ENCODE results near the gene TUBG1.
A peak's percentile ranks its signal among the peaks of the same experiment; 100 is the strongest.
"Not testable (repeated sequence)": the region's sequence is repeated elsewhere in the genome, so short reads cannot be mapped to it uniquely, and the experiment has no call there.

The TUBG1 gene

DNA sequence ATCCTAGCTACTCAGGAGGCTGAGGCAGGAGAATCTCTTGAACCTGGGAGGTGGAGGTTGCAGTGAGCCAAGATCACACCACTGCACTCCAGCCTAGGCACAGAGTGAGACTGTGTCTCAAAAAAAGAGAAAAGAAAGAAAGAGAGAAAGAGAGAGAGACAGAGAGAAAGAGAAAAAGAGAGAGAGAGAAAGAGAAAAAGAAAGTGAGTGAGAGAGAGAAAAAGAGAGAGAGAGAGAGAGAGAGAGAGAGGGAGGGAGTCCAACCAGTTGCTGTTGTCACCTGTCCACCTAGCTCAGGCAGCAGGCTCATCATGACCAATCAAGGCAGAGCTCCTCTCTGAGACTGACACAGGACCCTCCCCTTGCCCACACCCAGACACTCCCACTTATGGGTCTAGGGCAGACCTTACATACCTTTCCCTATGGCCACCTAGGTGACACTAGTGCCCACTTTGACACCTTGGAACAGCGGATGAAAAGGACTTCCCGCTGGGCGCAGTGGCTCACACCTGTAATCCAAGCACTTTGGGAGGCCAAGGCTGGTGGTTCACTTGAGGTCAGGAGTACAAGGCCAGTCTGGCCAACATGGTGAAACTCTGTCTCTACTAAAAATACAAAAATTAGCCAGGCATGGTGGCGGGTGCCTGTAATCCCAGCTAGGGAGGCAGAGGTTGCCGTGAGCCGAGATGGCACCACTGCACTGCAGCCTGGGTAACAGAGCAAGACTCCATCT, 17.7 kb downstream of the TUBG1 start:
- DNase-seq = not testable (repeated sequence)

DNA sequence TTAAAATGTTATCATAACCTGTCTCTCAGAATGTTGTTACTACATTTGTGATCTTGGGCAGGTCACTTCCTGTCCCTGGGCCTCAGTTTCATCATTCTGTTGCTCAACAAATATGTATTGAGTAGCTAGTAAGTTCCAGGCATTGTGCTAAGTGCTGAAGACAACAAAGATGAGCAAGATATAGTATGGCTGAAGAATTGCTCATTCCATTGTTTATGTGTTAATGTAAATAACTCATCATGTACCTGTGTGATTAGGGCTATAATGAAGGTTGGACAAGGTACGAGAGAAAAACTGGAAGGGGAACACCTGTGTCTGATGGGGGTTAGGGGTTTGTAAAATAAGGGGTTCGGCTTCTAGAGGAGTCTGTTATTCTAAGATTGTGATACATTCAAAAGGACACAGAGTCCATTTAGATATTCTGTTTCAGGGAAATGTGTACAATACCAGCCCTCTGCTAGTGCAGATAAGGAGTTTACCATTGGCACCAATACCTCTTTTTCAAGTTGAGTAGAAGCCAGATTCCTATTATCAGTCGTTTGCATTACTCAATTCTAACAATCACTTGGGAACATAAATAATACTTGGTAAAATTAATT, 20.0 kb downstream of the TUBG1 start:
- DNase-seq = no peak

DNA sequence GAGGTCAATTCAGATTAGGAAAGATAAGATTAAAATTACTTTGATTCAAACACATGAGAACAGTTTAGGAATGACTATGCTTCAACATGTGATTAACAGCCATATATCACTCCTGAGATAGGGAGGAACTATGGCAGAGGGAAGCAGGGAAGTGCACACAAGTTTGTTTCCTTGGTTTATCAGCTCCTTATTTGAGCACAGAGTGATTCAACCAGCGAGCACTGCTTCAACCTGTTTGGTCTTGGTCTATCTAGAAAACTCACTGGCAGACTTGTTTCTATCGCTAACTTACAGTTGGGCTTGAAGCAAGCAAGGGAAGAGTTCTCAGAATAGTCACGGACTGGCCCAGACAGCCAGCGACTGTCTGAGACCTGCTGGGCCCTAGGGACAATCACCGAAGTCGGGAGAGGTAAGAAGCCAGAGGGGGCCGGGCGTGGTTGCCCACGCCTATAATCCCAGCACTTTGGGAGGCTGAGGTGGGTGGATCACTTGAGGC, 23.5 kb downstream of the TUBG1 start:
- DNase-seq = no peak

DNA sequence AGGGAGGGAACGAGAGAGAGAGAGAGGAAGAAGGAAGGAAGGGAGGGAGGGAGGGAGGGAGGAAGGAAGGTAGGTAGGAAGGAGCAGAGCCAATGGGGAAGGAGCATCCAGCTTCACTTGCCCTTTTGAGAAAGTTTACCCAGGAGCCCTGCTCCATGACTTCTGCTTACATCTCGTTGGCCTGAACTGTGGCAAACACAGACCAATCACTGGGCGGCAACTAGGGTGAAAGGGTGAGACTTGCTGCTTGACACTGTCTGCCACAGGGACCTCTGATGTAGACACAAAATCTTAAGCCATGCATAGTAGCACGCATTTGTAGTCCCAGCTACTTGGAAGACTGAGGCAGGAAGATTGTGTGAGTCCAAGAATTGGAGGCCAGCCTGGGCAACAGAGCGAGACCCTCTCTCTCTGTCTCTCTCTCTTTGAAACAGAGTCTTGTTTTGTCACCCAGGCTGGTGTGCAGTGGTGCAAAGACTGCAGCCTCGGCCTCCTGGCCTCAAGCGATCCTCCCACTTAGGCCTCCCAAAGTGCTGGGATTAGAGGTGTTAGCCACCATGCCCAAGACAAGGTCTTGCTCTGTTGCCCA, 30.1 kb downstream of the TUBG1 start:
- DNase-seq = no peak

DNA sequence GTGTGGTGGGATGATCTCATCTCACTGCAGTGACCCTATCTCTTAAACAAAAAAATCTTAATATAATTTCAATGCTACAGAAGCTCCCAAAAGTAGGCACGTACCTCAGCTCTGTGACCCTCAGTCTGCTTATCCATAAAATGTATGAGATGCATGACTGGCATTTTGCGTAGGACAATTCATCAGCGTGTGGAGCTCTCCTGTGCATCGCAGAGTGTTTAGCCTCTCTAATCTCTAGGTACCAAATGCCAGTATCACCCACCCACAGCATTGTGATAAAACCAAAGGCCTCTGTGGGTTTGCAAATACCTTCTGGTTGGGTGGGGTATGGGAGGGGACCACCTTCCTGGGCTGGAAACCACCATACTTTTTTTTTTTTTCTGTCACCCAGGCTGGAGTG, 30.6 kb downstream of the TUBG1 start:
- no peak for DNase-seq

DNA sequence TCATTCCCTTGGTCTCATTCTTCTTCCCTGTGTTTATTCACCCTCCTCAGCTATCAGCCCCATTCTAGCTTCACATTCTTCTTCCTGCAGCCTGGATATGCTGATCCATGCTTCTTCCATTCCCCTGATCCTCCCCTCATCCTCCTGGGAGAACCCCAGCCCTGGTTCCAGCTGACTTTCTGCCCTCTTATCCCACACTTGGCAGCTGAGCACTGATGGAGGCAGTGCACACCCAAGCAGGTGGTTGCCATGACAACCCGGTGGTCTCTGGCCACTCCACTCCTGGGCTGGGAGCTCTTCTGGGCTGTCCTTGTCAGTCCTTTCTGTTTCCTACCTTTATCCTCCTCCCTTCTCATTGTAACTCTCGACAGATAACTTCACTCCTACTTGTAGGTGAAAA, 32.9 kb downstream of the TUBG1 start:
- no peak for DNase-seq

DNA sequence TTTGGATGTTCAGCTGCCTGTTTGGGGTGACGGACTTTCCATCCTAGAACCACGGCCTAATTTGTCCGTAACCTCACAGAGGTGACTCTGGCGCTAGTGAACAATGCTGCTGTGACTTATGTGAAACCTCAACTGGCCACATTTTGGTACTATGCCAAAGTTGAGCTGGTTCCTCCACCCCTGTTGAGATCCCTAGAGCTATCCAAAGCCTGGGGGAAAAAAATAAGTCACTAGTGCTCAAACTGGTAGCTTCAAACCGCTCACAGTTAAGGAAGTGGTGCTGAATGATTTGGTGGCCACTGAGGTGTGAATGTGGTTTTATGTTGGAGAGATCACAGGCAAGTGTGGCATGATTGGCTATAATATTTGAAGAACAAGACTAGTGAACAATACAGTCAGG, 38.3 kb downstream of the TUBG1 start:
- DNase-seq = no peak

DNA sequence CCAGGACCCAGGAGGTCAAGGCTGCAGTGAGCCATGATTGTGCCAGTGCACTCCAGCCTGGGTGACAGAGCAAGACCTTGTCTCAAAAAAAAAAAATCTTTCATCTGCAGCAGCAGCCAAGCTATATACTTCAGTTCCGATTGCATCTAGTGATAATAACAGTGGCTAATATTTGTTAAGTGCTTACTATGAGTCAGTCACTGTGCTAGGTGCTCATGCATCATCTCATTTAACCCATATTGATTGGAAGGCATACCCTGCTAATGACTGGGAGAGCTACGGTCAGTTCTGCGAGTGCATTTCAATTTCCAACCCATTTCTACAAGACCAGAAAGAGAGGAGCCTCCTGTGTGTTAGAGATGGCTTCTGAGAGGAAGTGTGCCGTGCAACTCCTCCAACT, 41.9 kb downstream of the TUBG1 start:
- no peak for DNase-seq

DNA sequence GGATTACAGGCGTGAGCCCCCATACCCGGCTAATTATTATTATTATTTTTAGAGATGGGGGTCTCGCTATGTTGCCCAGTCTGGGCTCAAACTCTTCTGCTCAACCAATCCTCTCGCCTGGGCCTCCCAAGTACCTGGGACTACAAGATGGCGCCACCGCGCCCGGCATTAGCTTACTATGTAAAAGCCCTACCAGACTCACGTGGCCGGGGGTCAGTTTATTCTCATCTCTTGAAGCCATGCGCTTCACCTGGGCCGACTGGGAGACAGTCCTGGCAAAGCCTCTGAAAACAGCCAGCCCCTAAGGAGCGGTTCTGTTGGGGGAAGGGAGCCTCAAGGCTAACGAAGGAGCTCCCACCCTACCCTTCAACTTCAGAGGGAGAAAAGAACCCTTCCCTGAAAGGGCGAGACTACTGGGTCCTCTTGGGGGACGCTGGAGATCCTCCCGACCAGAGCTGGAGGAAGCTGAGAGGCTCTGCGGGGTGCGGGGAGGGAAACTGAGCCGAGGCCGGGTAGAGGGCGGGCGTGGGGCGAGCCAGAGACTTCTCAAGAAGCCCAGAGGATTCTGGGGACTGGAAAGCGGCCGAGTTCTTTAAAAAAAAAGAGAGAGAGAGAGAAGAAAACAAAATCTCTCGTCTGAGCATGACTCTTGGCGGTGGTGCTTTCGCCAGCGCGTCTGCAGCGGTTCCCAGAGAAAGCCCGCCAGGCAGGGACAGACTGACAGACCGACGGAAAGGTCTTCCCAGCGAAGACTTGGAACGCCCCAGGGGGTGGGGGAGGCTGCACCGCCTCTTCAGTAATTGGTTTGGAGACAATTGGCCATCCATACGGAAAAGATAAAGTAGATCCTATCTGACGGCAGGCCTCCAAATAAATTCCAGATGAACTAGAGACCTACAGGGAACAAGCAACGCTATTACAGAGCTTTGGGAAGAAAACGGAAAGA, 44.0 kb downstream of the TUBG1 start:
- DNase-seq = no peak

DNA sequence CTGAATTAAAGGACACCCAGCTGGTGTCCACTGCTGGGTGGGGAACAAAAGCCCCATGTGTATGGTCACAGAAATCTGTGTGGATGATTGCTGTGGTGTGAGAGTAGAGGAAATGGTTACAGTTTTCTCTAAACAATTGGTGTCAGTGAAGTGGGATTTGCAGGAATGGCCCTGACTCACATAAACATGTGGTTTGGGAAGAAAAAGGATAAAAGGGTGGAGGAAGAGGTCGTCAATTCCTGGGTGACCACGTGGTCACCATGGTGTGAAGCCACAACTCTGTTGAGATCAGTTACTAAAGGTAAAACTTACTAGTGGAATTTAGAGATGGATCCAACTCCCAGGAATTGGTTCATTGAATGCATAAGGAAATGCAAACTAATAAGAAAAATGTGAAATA, 46.0 kb downstream of the TUBG1 start:
- no peak for DNase-seq

DNA sequence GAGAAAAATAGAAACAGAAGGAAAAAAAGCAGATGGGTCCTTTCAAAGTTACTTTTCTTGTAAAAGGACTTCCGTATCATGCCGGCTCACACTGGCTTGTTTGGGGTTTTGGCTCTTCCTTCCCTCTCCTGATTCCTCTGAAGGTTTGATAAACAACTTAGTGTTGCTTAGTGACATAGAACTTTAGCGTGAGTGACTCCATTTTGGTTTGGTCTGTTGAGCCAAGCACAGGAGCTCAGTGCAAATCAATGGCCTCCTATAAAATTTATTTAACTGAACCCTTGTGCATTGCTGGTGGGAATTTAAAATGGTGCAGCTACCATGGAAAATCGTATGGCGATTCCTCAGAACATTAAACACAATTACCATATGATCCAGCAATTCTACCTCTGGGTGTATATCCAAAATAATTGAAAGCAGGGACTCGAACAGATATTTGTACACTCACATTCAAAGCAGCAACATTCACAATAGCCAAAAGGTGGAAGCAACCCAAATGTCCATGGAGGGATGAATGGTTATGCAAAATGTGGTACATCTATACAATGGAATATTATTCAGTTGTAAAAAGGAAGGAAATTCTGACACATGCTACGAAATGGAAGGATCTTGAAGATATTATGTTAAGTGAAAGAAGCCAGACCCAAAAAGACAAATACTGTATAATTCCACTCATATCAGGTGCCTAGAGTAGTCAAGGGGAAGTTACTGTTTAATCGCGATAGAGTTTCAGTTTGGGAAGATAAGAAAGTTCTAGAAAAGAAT, 48.5 kb downstream of the TUBG1 start:
- no peak for DNase-seq

DNA sequence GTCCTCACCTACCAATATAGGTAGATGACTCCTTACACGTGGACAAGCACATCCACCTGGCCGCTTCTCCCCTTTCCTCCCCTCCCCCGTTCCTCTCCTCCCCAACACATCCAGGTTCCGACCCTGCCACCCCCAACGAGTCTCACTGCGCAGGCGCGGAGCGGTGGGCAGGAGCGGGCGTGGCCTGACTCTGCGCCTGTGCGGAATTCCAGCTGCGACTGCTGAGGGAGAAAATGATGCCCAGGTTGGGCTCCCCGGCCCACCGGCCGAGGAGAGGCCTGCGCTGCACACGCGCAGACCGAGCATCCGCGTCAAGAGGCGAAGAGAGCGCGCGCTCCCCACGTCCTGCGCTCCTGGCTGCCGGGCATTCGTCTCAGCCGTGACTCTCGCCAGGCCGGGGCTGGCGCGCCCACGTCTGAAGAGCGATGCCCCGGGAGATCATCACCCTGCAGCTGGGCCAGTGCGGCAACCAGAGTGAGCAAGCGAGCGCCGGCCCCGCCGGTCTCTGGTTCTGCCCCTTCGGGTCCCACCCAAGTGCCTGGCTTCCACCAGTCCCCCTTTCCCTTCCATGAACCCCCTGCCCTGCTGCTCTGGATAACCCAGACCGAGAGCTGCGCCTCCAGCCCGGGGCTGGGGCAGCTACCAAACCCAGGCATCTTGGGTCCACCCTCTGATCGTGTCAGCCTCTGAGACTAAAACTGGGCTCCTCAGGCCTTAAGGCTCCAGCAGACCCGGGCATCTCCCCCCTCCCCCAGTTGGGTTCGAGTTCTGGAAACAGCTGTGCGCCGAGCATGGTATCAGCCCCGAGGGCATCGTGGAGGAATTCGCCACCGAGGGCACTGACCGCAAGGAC, 49.8 kb downstream of the TUBG1 start, which contains the start of gene TUBG2:
TSS of gene TUBG2 (plus strand) at position 206 of the 853 bp plus-strand sequence. CDS start at position 426, 220 bp downstream.
- DNase-seq = peak; percentile 71

DNA sequence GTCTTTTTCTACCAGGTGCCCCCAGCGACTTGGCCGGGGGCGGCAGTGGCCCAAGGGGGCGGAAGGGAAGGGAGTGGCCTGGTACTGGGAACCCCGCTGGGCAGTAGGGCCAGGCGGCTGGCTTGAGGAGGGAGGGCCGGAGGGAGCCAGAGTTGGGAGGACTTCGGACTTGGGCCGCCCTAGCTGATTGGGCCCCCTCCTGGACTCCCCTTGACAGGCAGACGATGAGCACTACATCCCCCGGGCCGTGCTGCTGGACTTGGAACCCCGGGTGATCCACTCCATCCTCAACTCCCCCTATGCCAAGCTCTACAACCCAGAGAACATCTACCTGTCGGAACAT, 50.4 kb downstream of the TUBG1 start:
- DNase-seq = not testable (repeated sequence)

DNA sequence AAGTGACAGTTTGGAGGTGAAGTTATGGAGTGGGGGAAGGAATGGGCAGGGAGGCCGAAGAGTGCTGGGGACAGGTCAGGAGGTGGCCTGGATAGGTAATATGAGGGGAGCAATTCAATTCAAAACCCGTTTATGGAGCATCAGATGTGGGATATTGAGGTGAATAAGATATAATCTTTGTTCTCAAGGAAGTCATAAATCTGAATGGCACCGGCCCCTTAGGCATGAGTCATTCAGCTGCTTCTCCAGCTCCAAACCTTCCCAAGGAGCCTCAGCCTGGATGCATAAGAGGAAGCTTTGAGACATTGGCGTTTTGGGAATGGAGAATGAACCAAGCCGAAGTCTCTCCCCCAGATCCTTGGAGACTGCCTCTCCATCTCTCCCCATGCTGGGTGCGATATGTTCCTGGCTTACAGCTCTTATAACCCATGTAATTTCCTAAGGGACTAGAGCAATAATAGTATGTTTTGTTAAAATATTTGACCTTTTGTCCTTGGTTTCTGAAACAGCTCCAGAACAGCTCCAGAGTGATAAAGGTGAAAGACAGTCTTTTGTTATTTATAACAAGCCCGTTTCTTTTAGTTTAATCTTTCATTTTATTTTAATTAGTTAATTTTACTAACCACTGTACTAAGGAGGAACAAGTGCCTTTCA, 51.3 kb downstream of the TUBG1 start:
- DNase-seq = no peak

Data from activated CD4-positive, alpha-beta T cell treated with anti-CD3 and anti-CD28 coated beads, Interleukin-2, amount 50 U/mL, for 16 hours (primary cell).